Fibroblast of lung (primary cell): Measurements from ENCODE around the gene TTC3. TPM values are rescaled to one million over a fixed set of nuclear protein-coding genes. Genes with fewer than 3 reads are reported as not detected.

Experiments used
- DNase-seq, 2 donors: peaks; one replicate each; pipeline versions ENCODE4 v3.0.0 to v3.0.0-alpha.2; 2010; ENCODE audit warnings: low read depth in 2 of 2
- H2AFZ ChIP-seq: 2 replicates; pipeline ENCODE4 v1.5.1; 2012; ENCODE audit warnings: low read length, control low read depth, inconsistent platforms
- H3K27ac ChIP-seq: 2 replicates; pipeline ENCODE4 v1.5.1; 2011; ENCODE audit warnings: low read length, control low read depth; ENCODE audit not compliant: insufficient read depth
- H3K27me3 ChIP-seq: 2 replicates; pipeline ENCODE4 v1.5.1; 2011; ENCODE audit warnings: mild to moderate bottlenecking, low read length; ENCODE audit not compliant: control insufficient read depth, insufficient read depth
- H3K36me3 ChIP-seq: 2 replicates; pipeline ENCODE4 v1.5.1; 2011; ENCODE audit warnings: low read length; ENCODE audit not compliant: control insufficient read depth, insufficient read depth
- H3K4me1 ChIP-seq: 2 replicates; pipeline ENCODE4 v1.5.1; 2011; ENCODE audit warnings: low read length; ENCODE audit not compliant: control insufficient read depth, insufficient read depth; ENCODE audit errors: extremely low read depth
- H3K4me2 ChIP-seq: 2 replicates; pipeline ENCODE4 v1.5.1; 2011; ENCODE audit warnings: low read length, control low read depth; ENCODE audit not compliant: insufficient read depth; ENCODE audit errors: extremely low read depth
- H3K4me3 ChIP-seq, 4 experiments: fragments of 200-600 bp in 1 of 4; sonication (generic) in 1 of 4; replicated peaks in 1 of 4; 2 replicates each; pipeline ENCODE4 v1.5.1; 2011 to 2016; ENCODE audit warnings: low read length in 4 of 4, low read depth in 3 of 4, mild to moderate bottlenecking in 3 of 4, control low read depth in 2 of 4, inconsistent platforms in 1 of 4, mixed read lengths in 1 of 4; ENCODE audit not compliant: insufficient read depth in 1 of 4; ENCODE audit errors: control extremely low read depth in 1 of 4
- H3K79me2 ChIP-seq: 2 replicates; pipeline ENCODE4 v1.5.1; 2012; ENCODE audit warnings: mild to moderate bottlenecking, low read length, inconsistent platforms; ENCODE audit not compliant: control insufficient read depth, insufficient read depth
- H3K9ac ChIP-seq: 2 replicates; pipeline ENCODE4 v1.5.1; 2011; ENCODE audit warnings: mild to moderate bottlenecking, low read length, control low read depth; ENCODE audit not compliant: insufficient read depth
- H3K9me3 ChIP-seq: 2 replicates; pipeline ENCODE4 v1.5.1; 2012; ENCODE audit warnings: low read depth, low read length; ENCODE audit not compliant: control insufficient read depth, insufficient read depth
- H4K20me1 ChIP-seq: 2 replicates; pipeline ENCODE4 v1.5.1; 2011; ENCODE audit warnings: low read length; ENCODE audit not compliant: control insufficient read depth, insufficient read depth; ENCODE audit errors: extremely low read depth
- CTCF ChIP-seq, 2 donors: IDR thresholded peaks in 1 of 2; conservative IDR thresholded peaks in 1 of 2; 1 replicate in 1 of 2; 2 replicates in 1 of 2; pipeline ENCODE4 v1.5.1; 2011 to 2012; ENCODE audit warnings: low read length in 2 of 2, control low read depth in 1 of 2, inconsistent platforms in 1 of 2, low read depth in 1 of 2, mild to moderate bottlenecking in 1 of 2
- EZH2 ChIP-seq: IDR thresholded peaks from 2 replicates; pipeline ENCODE4 v1.5.1; 2012; ENCODE audit warnings: low read length, control low read depth, mild to moderate bottlenecking; ENCODE audit errors: missing control alignments
- polyA plus RNA-seq, 2 donors: library from polyadenylated mRNA; depleted of rRNA in 1 of 2; stranded (reverse) in 1 of 2; unstranded in 1 of 2; fragments of >200 nt; gene quantifications; 2 replicates each; pipeline ENCODE4 v1.2.1, GENCODE V29; 2011 to 2012; ENCODE audit warnings: missing spikeins in 1 of 2
- total RNA-seq: library from RNA; depleted of rRNA; stranded (reverse); fragments of >200 nt; gene quantifications from 2 replicates; pipeline ENCODE4 v1.2.1, GENCODE V29; 2014

The TTC3 gene
- total and polyA plus RNA-seq, 2 donors (not counting 1 experiment from before 2014, with no cell fraction given) = 121 to 224 TPM

- no peak overlapping the region for H3K9ac ChIP-seq
- no peaks in the 10 kb centered on the region for H3K4me1 ChIP-seq
- no peak overlapping the region for H3K4me2 ChIP-seq
- H3K9me3 ChIP-seq = no peaks in the 10 kb centered on the region
- H3K36me3 ChIP-seq = peaks cover 7% of the 10 kb centered on the region
- H4K20me1 ChIP-seq = no peaks in the 10 kb centered on the region
- no peak overlapping the region for H3K27ac ChIP-seq
- no peak overlapping the region for H3K4me3 ChIP-seq
- no peaks in the 10 kb centered on the region for H3K27me3 ChIP-seq
- TF ChIP-seq EZH2 (no peak), CTCF (conservative IDR thresholded peaks at IDR 0.05 in 1 of 2, IDR thresholded peaks at IDR 0.05 in 1 of 2; ENCODE audit: low read depth in 1 of 2, low read length in 2 of 2) (no peak)
- no peaks in the 10 kb centered on the region for H3K79me2 ChIP-seq
- no peak overlapping the region for H2AFZ ChIP-seq
- no peak for DNase-seq
These were observed 119.0 kb downstream of the TTC3 start for GRCh38 chr21:37192019-37192418.

- Histone ChIP-seq H3K9ac (no peak overlapping the region), H3K27me3 (no peaks in the 10 kb centered on the region), H3K36me3 (peaks cover 7% of the 10 kb centered on the region), H3K4me3 (no peak overlapping the region), H3K9me3 (no peaks in the 10 kb centered on the region), H2AFZ (no peak overlapping the region), H3K4me1 (no peaks in the 10 kb centered on the region), H3K79me2 (no peaks in the 10 kb centered on the region), H3K27ac (no peak overlapping the region), H4K20me1 (no peaks in the 10 kb centered on the region), H3K4me2 (no peak overlapping the region)
- no peak for TF ChIP-seq CTCF (conservative IDR thresholded peaks at IDR 0.05 in 1 of 2, IDR thresholded peaks at IDR 0.05 in 1 of 2; ENCODE audit: low read depth in 1 of 2, low read length in 2 of 2)
- TF ChIP-seq EZH2 = no peak
- no peak for DNase-seq
These were observed 120.0 kb downstream of the TTC3 start for GRCh38 chr21:37193006-37193405.

- no peak overlapping the region for H2AFZ ChIP-seq
- H3K4me2 ChIP-seq = no peak overlapping the region
- no peaks in the 10 kb centered on the region for H3K79me2 ChIP-seq
- no peak for TF ChIP-seq EZH2
- TF ChIP-seq CTCF (conservative IDR thresholded peaks at IDR 0.05 in 1 of 2, IDR thresholded peaks at IDR 0.05 in 1 of 2; ENCODE audit: low read depth in 1 of 2, low read length in 2 of 2) = no peak
- no peaks in the 10 kb centered on the region for H3K9me3 ChIP-seq
- no peak overlapping the region for H3K4me3 ChIP-seq
- DNase-seq = no peak
- peaks cover 7% of the 10 kb centered on the region for H3K36me3 ChIP-seq
- no peaks in the 10 kb centered on the region for H3K27me3 ChIP-seq
- H3K27ac ChIP-seq = no peak overlapping the region
- no peaks in the 10 kb centered on the region for H4K20me1 ChIP-seq
- no peaks in the 10 kb centered on the region for H3K4me1 ChIP-seq
- H3K9ac ChIP-seq = no peak overlapping the region
These were observed 120.6 kb downstream of the TTC3 start for GRCh38 chr21:37193676-37194075.
